Choroid plexus epithelial cell (primary cell): ENCODE measurements around the gene IFT81.
"Not testable (repeated sequence)": the region's sequence is repeated elsewhere in the genome, so short reads cannot be mapped to it uniquely, and the experiment has no call there.

ENCODE experiments used
- DNase-seq: peaks from one replicate; pipeline ENCODE4 v3.0.0-alpha.2; 2010; ENCODE audit warnings: low read depth
- H3K4me3 ChIP-seq: 2 replicates; pipeline ENCODE4 v1.5.1; 2011; ENCODE audit warnings: low read depth, mild to moderate bottlenecking, control low read depth, low read length, moderate library complexity
- CTCF ChIP-seq: conservative IDR thresholded peaks from 2 replicates; pipeline ENCODE4 v1.5.1; 2011; ENCODE audit warnings: low read depth, mild to moderate bottlenecking, control low read depth, inconsistent platforms, low read length, moderate library complexity

IFT81 gene

GRCh38 chr12:110252716-110253115 lies 128.6 kb downstream of the IFT81 start:
- no peak for TF ChIP-seq CTCF
- H3K4me3 ChIP-seq = no peak overlapping the region
- no peak for DNase-seq

GRCh38 chr12:110253176-110253575 lies 129.0 kb downstream of the IFT81 start:
- DNase-seq = peak; percentile 69
- H3K4me3 ChIP-seq = peak overlapping the region; percentile 38
- TF ChIP-seq CTCF = no peak

GRCh38 chr12:110254971-110255540 lies 130.9 kb downstream of the IFT81 start:
- no peak overlapping the region for H3K4me3 ChIP-seq
- DNase-seq = no peak
- TF ChIP-seq CTCF = no peak

GRCh38 chr12:110255890-110256456 lies 131.8 kb downstream of the IFT81 start:
- H3K4me3 ChIP-seq, DNase-seq: not testable (repeated sequence)
- TF ChIP-seq CTCF = peak; percentile 16

GRCh38 chr12:110256780-110257431 lies 132.7 kb downstream of the IFT81 start:
- H3K4me3 ChIP-seq = no peak overlapping the region
- DNase-seq = peak; percentile 69
- TF ChIP-seq CTCF = no peak

- TF ChIP-seq CTCF = no peak
- DNase-seq = no peak
- H3K4me3 ChIP-seq = no peak overlapping the region
These were observed 134.3 kb downstream of the IFT81 start for GRCh38 chr12:110258466-110258865.
